ENCODE measurements around the gene RAB34. TPM values are rescaled to one million over a fixed set of nuclear protein-coding genes. Genes with fewer than 3 reads are reported as not detected.
A peak's percentile ranks its signal among the peaks of the same experiment; 100 is the strongest.

The RAB34 gene
- total and polyA plus RNA-seq, 9 of the 15 experiments (the other 6 are each of a cell fraction or from before 2014, with no cell fraction given): 0.07 to 3.8 (median 0.46) TPM; not detected in 1

DNA sequence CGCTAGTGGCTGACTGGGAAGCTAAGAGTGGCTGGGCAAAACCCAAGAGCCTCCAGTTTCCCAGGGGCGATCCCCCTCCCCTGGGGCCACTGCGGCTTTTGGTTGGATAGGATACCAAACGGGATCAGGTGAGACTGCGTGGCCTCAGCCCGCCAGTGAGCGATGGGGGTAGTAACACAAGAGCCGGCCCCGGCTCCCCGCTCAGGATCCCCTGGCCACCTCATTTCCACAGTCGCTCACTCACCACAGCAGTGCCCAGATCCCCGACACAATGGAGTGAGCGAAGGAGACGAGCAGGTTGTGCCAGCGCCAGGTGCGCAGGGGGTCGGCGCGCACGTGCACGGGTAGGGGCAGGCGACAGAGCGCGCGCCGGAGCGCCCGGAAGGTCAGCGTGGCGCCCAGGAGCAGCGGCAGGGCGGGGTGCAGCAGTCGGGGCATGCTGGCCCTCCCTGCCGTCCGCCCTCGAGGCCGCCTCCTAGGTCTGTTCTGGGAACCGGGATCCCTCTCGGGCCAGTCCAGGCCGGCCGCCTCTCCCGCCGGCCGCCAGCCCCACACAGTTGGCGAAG is 8.1 kb upstream of the RAB34 start (continued):
- TF ChIP-seq SRSF3 (IDR thresholded peaks at IDR 0.05; ENCODE audit: insufficient read depth, low read length): 0 out of 2 replicates have a peak, but pooled peaks have one; percentile 29
- peak; percentile 24; the same call in 1 of the 2 replicates for TF ChIP-seq HLTF (IDR thresholded peaks at IDR 0.05)
- TF ChIP-seq, protein P1, sequence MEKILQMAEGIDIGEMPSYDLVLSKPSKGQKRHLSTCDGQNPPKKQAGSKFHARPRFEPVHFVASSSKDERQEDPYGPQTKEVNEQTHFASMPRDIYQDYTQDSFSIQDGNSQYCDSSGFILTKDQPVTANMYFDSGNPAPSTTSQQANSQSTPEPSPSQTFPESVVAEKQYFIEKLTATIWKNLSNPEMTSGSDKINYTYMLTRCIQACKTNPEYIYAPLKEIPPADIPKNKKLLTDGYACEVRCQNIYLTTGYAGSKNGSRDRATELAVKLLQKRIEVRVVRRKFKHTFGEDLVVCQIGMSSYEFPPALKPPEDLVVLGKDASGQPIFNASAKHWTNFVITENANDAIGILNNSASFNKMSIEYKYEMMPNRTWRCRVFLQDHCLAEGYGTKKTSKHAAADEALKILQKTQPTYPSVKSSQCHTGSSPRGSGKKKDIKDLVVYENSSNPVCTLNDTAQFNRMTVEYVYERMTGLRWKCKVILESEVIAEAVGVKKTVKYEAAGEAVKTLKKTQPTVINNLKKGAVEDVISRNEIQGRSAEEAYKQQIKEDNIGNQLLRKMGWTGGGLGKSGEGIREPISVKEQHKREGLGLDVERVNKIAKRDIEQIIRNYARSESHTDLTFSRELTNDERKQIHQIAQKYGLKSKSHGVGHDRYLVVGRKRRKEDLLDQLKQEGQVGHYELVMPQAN (IDR thresholded peaks at IDR 0.05; ENCODE audit: borderline replicate concordance): peak; percentile 85; the same call in 1 of the 2 replicates
- TF ChIP-seq MCM2 (IDR thresholded peaks at IDR 0.05; ENCODE audit: low read depth): no peak
- 0 out of 2 replicates have a peak, but pooled peaks have one; percentile 38 for TF ChIP-seq STAT5A (IDR thresholded peaks at IDR 0.05; ENCODE audit: borderline replicate concordance, low read length)
- TF ChIP-seq CXXC5 (CRISPR knock-in tag; IDR thresholded peaks at IDR 0.05): peak; percentile 84
- TF ChIP-seq KDM2B (CRISPR knock-in tag; IDR thresholded peaks at IDR 0.05): 0 out of 2 replicates have a peak, but pooled peaks have one; percentile 48
- TF ChIP-seq, protein P2, sequence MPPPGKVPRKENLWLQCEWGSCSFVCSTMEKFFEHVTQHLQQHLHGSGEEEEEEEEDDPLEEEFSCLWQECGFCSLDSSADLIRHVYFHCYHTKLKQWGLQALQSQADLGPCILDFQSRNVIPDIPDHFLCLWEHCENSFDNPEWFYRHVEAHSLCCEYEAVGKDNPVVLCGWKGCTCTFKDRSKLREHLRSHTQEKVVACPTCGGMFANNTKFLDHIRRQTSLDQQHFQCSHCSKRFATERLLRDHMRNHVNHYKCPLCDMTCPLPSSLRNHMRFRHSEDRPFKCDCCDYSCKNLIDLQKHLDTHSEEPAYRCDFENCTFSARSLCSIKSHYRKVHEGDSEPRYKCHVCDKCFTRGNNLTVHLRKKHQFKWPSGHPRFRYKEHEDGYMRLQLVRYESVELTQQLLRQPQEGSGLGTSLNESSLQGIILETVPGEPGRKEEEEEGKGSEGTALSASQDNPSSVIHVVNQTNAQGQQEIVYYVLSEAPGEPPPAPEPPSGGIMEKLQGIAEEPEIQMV (tag; conservative IDR thresholded peaks at IDR 0.05; ENCODE audit: low read depth): peak; percentile 71; the same call in 1 of the 2 replicates
- TF ChIP-seq MIER1 (IDR thresholded peaks at IDR 0.05; ENCODE audit: low read depth): no peak
- TF ChIP-seq ZC3H11A (IDR thresholded peaks at IDR 0.05; ENCODE audit: low read depth, low read length): no peak
- peak; percentile 65 for TF ChIP-seq TAF1 (IDR thresholded peaks at IDR 0.05; ENCODE audit: control insufficient read depth, extremely low read depth, insufficient read depth, low read length, severe bottlenecking)
- TF ChIP-seq RCOR1 (IDR thresholded peaks at IDR 0.05; ENCODE audit: borderline replicate concordance in 1 of 2, low read depth in 2 of 2, low read length in 2 of 2): no peak
- peak; percentile 54; the same call in 1 of the 2 replicates for TF ChIP-seq ETV5 (CRISPR knock-in tag; IDR thresholded peaks at IDR 0.05; ENCODE audit: low read depth)
- TF ChIP-seq ZNF311 (CRISPR knock-in tag; IDR thresholded peaks at IDR 0.05): peak; percentile 45; the same call in 1 of the 2 replicates
- TF ChIP-seq, protein P3, sequence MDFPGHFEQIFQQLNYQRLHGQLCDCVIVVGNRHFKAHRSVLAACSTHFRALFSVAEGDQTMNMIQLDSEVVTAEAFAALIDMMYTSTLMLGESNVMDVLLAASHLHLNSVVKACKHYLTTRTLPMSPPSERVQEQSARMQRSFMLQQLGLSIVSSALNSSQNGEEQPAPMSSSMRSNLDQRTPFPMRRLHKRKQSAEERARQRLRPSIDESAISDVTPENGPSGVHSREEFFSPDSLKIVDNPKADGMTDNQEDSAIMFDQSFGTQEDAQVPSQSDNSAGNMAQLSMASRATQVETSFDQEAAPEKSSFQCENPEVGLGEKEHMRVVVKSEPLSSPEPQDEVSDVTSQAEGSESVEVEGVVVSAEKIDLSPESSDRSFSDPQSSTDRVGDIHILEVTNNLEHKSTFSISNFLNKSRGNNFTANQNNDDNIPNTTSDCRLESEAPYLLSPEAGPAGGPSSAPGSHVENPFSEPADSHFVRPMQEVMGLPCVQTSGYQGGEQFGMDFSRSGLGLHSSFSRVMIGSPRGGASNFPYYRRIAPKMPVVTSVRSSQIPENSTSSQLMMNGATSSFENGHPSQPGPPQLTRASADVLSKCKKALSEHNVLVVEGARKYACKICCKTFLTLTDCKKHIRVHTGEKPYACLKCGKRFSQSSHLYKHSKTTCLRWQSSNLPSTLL (IDR thresholded peaks at IDR 0.05): peak; percentile 79
- TF ChIP-seq PHF8 (IDR thresholded peaks at IDR 0.05; ENCODE audit: borderline replicate concordance, low read length): peak; percentile 91
- TF ChIP-seq ZNF436 (CRISPR knock-in tag; IDR thresholded peaks at IDR 0.05): no peak
- peak; percentile 17; the same call in 1 of the 2 replicates for TF ChIP-seq ZBTB7A (IDR thresholded peaks at IDR 0.05; ENCODE audit: borderline replicate concordance, control insufficient read depth, low read depth, low read length)
- no peak for TF ChIP-seq NR2C1 (IDR thresholded peaks at IDR 0.05)
- 0 out of 2 replicates have a peak, but pooled peaks have one; percentile 21 for TF ChIP-seq NR2C1 (tag; IDR thresholded peaks at IDR 0.05)
- TF ChIP-seq, protein P4, sequence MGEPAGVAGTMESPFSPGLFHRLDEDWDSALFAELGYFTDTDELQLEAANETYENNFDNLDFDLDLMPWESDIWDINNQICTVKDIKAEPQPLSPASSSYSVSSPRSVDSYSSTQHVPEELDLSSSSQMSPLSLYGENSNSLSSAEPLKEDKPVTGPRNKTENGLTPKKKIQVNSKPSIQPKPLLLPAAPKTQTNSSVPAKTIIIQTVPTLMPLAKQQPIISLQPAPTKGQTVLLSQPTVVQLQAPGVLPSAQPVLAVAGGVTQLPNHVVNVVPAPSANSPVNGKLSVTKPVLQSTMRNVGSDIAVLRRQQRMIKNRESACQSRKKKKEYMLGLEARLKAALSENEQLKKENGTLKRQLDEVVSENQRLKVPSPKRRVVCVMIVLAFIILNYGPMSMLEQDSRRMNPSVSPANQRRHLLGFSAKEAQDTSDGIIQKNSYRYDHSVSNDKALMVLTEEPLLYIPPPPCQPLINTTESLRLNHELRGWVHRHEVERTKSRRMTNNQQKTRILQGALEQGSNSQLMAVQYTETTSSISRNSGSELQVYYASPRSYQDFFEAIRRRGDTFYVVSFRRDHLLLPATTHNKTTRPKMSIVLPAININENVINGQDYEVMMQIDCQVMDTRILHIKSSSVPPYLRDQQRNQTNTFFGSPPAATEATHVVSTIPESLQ (CRISPR knock-in tag; IDR thresholded peaks at IDR 0.05): 0 out of 2 replicates have a peak, but pooled peaks have one; percentile 30
